Tibial artery (tissue), 4 donors: Measurements from ENCODE around the gene IL20RA.

Source experiments
- DNase-seq, 2 donors: peaks; one replicate each; pipeline ENCODE4 v3.0.0-alpha.2; 2019
- H3K27ac ChIP-seq, 2 donors: fragments of 200-600 bp; sonication (generic) in 1 of 2; 1 replicate in 1 of 2; 2 replicates in 1 of 2; pipeline ENCODE4 v1.5.1; 2018 to 2019; ENCODE audit warnings: mild to moderate bottlenecking in 1 of 2
- H3K27me3 ChIP-seq, 2 donors: fragments of 200-600 bp; sonication (generic) in 1 of 2; one replicate each; pipeline versions ENCODE4 v1.5.1 to v1.6.0; 2016 to 2019
- H3K36me3 ChIP-seq, 3 donors: fragments of 200-600 bp; sonication (generic) in 2 of 3; one replicate each; pipeline ENCODE4 v1.5.1; 2016 to 2019; ENCODE audit warnings: mild to moderate bottlenecking in 2 of 3
- H3K4me1 ChIP-seq, 4 donors: fragments of 200-600 bp; sonication (generic) in 2 of 4; 1 replicate in 3 of 4; 2 replicates in 1 of 4; pipeline ENCODE4 v1.5.1; 2016 to 2019
- H3K4me3 ChIP-seq, 2 donors: fragments of 200-600 bp; sonication (generic) in 1 of 2; 1 replicate in 1 of 2; 2 replicates in 1 of 2; pipeline ENCODE4 v1.5.1; 2018 to 2019; ENCODE audit warnings: mild to moderate bottlenecking in 2 of 2
- H3K9me3 ChIP-seq, 3 donors: fragments of 200-600 bp; sonication (generic) in 1 of 3; one replicate each; pipeline ENCODE4 v1.5.1; 2016 to 2019
- CTCF ChIP-seq, 2 experiments: fragments of 200-600 bp in 1 of 2; fragments of 450-650 bp in 1 of 2; IDR thresholded peaks; one replicate each; pipeline ENCODE4 v1.5.1; 2017 to 2019; ENCODE audit warnings: antibody characterized with exemption in 2 of 2, mild to moderate bottlenecking in 1 of 2, moderate library complexity in 1 of 2
- intact Hi-C: fragments of 100-400 bp; cut with DNase I; formaldehyde crosslinking; loops from one replicate; pipeline ENCODE4 v1.15.0; 2023; ENCODE audit warnings: low total_unique reads

Gene IL20RA

GRCh38 chr6:137011406-137011805, 33.4 kb downstream of the IL20RA start:
- no peak for DNase-seq
- peaks cover 0 to 9% of the 10 kb centered on the region in 2 donors for H3K27me3 ChIP-seq
- H3K4me3 ChIP-seq = no peak overlapping the region
- TF ChIP-seq CTCF (IDR thresholded peaks at IDR 0.05) = no peak
- no peaks in the 10 kb centered on the region for H3K9me3 ChIP-seq
- intact Hi-C loops = no loop called here
- no peak overlapping the region for H3K27ac ChIP-seq
- no peaks in the 10 kb centered on the region for H3K4me1 ChIP-seq
- H3K36me3 ChIP-seq = no peaks in the 10 kb centered on the region

GRCh38 chr6:137010128-137010718, 34.5 kb downstream of the IL20RA start:
- Histone ChIP-seq H3K27me3 (peaks cover 0 to 10% of the 10 kb centered on the region in 2 donors), H3K27ac (no peak overlapping the region), H3K4me3 (no peak overlapping the region), H3K4me1 (no peaks in the 10 kb centered on the region), H3K36me3 (peaks cover 0 to 5% (median 0%) of the 10 kb centered on the region in 3 donors), H3K9me3 (no peaks in the 10 kb centered on the region)
- TF ChIP-seq CTCF (IDR thresholded peaks at IDR 0.05) = no peak
- no peak for DNase-seq
- intact Hi-C loops = no loop called here

GRCh38 chr6:137008204-137008603, 36.6 kb downstream of the IL20RA start:
- no peaks in the 10 kb centered on the region for H3K9me3 ChIP-seq
- DNase-seq = no peak
- no peak overlapping the region for H3K27ac ChIP-seq
- H3K36me3 ChIP-seq = peaks cover 0 to 5% (median 0%) of the 10 kb centered on the region in 3 donors
- no peaks in the 10 kb centered on the region for H3K4me1 ChIP-seq
- no peak overlapping the region for H3K4me3 ChIP-seq
- H3K27me3 ChIP-seq = peaks cover 0 to 11% of the 10 kb centered on the region in 2 donors
- no peak for TF ChIP-seq CTCF (IDR thresholded peaks at IDR 0.05)
- intact Hi-C loops = no loop called here

GRCh38 chr6:137006056-137006455, 38.7 kb downstream of the IL20RA start:
- TF ChIP-seq CTCF (IDR thresholded peaks at IDR 0.05) = no peak
- intact Hi-C loops = no loop called here
- Histone ChIP-seq H3K27me3 (peaks cover 0 to 4% of the 10 kb centered on the region in 2 donors), H3K4me3 (no peak overlapping the region), H3K36me3 (peaks cover 0 to 12% (median 0%) of the 10 kb centered on the region in 3 donors), H3K27ac (no peak overlapping the region), H3K4me1 (no peaks in the 10 kb centered on the region), H3K9me3 (no peaks in the 10 kb centered on the region)
- DNase-seq = no peak

- H3K9me3 ChIP-seq = no peaks in the 10 kb centered on the region
- TF ChIP-seq CTCF (IDR thresholded peaks at IDR 0.05) = no peak
- peaks cover 0 to 4% of the 10 kb centered on the region in 2 donors for H3K27me3 ChIP-seq
- DNase-seq = no peak
- H3K4me3 ChIP-seq = no peak overlapping the region
- no peaks in the 10 kb centered on the region for H3K4me1 ChIP-seq
- H3K27ac ChIP-seq = no peak overlapping the region
- intact Hi-C loops = no loop called here
- H3K36me3 ChIP-seq = peaks cover 0 to 12% (median 0%) of the 10 kb centered on the region in 3 donors
Observed at GRCh38 chr6:137005073-137005472, 39.7 kb downstream of the IL20RA start.

GRCh38 chr6:137002505-137002904, 42.3 kb downstream of the IL20RA start:
- H3K4me3 ChIP-seq = no peak overlapping the region
- no peak overlapping the region for H3K27ac ChIP-seq
- H3K4me1 ChIP-seq = no peaks in the 10 kb centered on the region
- H3K36me3 ChIP-seq = peaks cover 0 to 12% (median 0%) of the 10 kb centered on the region in 3 donors
- no peak for TF ChIP-seq CTCF (IDR thresholded peaks at IDR 0.05)
- DNase-seq = no peak
- intact Hi-C loops = no loop called here
- H3K9me3 ChIP-seq = no peaks in the 10 kb centered on the region
- H3K27me3 ChIP-seq = peaks cover 0 to 4% of the 10 kb centered on the region in 2 donors
